Adipose tissue (tissue), 3 donors: Measurements from ENCODE around the gene KRT3. TPM values are rescaled to one million over a fixed set of nuclear protein-coding genes. Genes with fewer than 3 reads are reported as not detected.
"Not testable (repeated sequence)": the region's sequence is repeated elsewhere in the genome, so short reads cannot be mapped to it uniquely, and the experiment has no call there.

Experiments
- H3K27ac ChIP-seq: one replicate; pipeline ENCODE4 v1.5.1; 2013; ENCODE audit warnings: low read depth, low read length
- WGBS, 3 donors: extraction: QIAGEN DNeasy Blood & Tissue Kit; methylation state at CpG; one replicate each; pipeline ENCODE4 v1.1.7; 2013; 5-methylcytosine and 5-hydroxymethylcytosine counted together
- polyA plus RNA-seq, 3 donors: library from polyadenylated mRNA; stranded (reverse); fragments of 200-250 nt; gene quantifications; one replicate each; pipeline ENCODE4 v1.2.3, GENCODE V29; 2013
- donor health status: healthy with polysubstance abuse.
- donor health status: Bipolar disorder and iron deficiency.
- donor health status: healthy.

Gene KRT3
- polyA plus RNA-seq, 3 donors: not detected

DNA sequence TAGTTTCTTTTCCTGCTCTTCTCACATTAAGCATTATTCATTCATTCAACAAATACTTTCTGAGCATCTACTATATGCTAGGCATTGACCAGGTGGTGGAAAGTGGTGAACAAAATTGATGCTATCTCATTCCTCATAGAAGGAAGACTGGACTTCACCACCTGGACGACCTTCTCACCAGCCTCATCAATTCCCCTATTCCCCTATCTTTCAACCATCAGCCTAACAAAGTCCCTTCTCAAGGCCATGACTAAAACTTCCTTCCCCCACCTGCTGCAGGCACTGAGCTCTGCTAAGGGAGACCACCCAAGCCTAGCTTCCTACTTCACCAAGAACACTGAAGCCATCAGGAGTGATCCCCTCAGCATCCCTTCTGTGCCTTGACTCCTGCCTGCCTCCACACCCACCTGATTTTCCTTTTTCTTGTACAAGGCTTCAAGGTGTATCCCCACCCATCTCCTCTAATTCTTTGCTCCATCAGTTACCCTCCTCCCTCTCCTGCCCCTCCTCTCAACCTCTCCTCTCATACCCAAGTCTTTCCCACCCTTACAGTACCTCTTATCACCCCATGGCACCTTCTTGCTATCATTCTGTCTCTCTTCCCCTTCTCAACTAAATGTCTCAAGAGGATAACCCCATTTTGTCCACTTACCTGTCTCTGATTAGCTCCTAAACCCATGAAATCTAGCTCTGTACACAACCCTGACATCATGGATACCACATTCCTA lies 38.3 kb downstream of the KRT3 start:
- no peak overlapping the region for H3K27ac ChIP-seq
- WGBS, 3 donors: 16 to 43% (median 33%) methylated on average over 1 of the region's 1 CpG

DNA sequence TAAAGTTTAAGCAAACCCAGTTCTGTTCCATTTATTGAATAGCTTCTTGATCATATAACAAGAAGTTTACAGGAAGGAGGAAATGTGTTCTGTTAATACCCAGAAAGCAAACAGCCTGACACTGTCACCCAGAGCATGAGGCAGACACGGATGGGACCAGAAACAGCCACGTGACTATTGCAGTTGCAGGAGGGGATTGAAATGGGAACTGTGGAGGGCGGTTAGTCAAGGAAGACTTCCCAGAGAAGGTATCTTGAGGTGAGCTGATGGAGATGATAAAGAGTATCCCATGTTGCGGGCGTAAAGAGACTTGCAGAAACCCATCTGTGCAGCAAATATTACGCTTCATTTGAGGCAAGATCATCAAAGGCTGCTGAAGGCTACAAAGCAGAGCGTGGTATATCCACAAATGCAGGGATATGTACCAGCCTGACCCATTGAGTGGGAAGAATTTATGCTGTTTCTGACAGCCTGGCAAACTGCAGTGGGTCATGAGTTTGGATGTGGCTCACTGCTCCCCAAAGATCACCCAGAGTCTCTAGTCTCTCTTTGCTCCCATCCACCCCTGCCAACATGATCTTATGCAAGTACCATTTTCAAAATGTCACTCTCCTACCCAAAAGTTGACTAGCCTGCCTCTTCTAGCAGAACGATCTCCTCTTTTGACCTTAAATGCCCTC lies 39.5 kb downstream of the KRT3 start:
- no peak overlapping the region for H3K27ac ChIP-seq
- WGBS, 3 donors: 76 to 82% (median 77%) methylated on average over 8 of the region's 8 CpGs

DNA sequence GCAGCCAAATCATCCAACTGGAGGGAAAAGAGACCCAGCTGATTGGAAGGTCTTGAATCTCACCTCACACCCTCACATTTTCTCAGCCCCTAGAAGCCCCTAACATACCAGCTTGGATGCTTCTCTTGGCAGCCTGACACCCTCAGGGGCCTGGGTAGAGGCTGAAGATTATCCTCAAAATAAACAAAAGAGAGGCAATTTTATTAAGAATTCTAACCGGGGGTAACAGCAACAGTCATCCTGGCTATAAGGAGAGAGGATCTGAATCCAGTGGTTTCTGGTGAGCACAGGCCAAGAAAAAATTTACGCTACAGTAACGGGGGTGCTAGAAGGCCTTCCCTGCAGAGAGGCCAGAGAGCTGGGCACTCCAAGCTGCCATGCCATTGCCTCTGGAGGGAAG lies 40.4 kb downstream of the KRT3 start:
- WGBS, 3 donors: 75 to 83% (median 82%) methylated on average over 3 of the region's 3 CpGs

DNA sequence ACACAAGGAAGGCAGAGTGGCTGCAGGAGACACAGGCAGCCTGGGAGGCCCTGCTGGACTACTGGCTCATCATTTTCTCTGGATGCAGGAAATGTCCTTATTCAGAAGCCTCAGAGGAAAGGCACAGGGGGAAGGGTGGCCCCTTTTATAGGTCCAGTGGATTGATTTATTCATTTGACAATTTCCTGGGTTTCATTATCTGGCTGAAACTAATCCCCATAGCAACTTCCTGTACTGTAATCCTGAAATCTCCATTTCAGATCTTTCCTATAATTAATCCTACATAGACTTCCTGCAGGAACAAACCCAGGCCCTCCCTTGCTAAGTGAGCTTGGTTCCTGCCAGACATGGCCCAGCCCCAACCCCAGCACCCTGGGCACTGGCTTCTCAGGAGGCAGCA lies 41.8 kb downstream of the KRT3 start:
- H3K27ac ChIP-seq: no peak overlapping the region

More for the DNA sequence above, 40.4 kb downstream of the KRT3 start:
- H3K27ac ChIP-seq: no peak overlapping the region

DNA sequence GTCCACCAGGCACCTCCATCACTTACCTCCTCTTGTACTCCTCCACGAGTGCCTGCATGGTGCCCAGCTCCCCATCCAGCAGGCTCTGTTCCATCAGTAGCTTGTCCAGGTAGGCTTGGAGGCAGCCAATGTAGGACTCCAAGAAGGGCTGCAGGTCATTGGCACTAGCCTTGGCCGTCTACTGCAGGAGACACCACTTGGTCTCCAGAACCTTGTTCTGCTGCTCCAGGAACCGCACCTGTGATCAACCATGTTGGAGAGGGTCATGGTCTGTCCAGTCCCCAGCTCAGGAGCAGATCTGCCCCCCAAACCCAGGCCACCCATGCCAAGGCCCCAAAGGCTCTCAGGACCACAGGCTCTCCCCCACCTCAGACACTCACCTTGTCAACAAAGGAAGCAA lies 42.6 kb downstream of the KRT3 start:
- 68 to 89% (median 79%) methylated on average over 3 of the region's 3 CpGs for WGBS, 3 donors
- H3K27ac ChIP-seq: no peak overlapping the region

DNA sequence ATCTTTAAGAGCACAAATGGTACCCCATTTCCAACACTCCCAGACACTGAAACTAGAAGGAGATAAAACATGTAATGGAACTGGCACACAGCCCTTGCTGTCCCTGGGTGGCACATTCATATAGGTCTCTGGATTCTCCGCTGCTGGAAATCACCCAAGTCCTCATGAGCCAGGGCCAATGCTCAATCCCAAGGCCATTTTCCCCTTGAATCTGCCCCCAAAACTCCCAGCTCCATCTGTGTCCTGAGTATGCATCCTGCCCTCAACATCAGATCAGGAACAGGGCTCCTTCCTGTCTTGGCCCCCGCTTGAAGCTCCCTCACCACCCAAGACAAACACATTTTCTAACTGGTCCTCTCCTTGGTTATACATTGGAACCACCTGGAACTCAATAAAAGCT lies 43.4 kb downstream of the KRT3 start:
- WGBS, 3 donors: 66 to 84% (median 79%) methylated on average over 2 of the region's 2 CpGs
- H3K27ac ChIP-seq: no peak overlapping the region

DNA sequence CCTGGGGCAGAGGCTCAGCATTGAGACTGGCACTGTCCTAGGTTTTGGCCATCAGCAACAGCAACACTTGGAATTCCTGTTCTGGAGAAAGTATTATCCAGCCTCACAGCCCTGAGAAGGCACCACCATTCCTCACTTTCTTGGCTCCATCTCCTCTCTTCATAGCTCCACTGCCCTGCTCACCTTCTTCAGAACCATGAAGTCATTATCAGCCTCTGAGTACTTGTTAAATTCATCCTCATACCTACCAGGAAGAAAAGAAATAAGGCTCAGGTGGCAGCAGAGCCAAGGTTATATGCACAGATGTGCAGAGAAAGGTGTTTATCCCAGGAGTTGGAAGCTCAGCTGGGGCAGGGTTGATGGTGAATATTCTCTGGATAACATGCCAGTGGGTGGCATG lies 44.1 kb downstream of the KRT3 start:
- no peak overlapping the region for H3K27ac ChIP-seq

DNA sequence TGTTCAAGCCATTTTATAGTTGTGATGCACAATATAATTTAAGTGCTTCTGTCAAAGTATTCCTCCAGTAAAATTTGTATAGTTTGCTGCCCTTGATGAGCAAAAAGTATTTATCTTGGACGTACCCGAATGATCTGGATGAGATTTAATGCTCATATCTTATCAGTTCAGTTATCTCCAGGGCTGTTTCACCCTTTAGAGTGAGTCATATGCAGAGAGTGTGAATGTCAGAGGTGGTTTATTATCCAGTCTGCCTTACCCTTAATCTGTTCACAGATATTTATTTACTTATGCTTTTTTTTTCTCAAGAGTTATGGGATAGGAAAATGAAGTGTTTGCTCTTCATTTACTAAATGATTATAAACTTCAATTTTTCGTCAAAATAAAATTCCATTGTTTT lies 45.4 kb downstream of the KRT3 start:
- WGBS, 3 donors: 39 to 64% (median 58%) methylated on average over 3 of the region's 3 CpGs
- not testable (repeated sequence) for H3K27ac ChIP-seq

DNA sequence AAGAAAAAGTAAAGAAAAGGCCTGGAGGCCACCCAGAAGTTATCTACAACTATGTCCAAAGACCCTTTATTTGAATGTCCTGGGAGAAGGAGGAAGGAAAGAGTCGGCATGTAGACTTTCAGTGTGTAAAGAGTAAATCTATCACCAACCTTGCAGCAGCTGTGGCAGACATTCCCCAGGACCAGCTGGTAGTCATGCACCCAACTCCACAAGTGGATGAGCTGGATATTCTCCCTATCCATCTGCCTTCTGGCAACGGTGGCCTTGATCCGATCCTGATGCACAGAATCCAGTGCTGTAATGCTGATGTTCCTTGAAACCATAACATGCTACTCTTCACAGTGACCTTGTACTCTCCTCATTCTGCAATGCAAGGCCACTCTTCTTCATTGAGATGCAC lies 46.1 kb downstream of the KRT3 start:
- no peak overlapping the region for H3K27ac ChIP-seq
- WGBS, 3 donors: 73 to 85% (median 83%) methylated on average over 3 of the region's 3 CpGs

DNA sequence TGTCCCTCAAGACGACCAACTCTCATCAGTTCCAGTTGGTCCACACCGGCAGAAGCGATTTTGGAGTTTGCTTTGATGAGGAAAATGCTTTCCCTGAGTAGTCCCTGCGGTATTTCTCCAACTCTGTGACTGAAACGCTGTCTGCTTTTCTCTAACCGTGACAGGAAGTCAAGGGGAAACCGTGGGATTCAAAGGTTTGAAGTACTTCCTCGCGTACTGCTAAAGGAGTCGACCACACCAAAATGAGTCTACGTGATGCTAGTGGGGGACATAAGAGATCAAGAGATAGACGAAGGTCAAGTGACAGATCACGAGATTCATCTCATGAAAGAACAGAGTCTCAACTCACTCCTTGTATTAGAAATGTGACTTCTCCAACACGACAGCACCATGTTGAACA lies 47.3 kb downstream of the KRT3 start:
- H3K27ac ChIP-seq: no peak overlapping the region
- WGBS, 3 donors: 47 to 68% (median 48%) methylated on average over 14 of the region's 14 CpGs

DNA sequence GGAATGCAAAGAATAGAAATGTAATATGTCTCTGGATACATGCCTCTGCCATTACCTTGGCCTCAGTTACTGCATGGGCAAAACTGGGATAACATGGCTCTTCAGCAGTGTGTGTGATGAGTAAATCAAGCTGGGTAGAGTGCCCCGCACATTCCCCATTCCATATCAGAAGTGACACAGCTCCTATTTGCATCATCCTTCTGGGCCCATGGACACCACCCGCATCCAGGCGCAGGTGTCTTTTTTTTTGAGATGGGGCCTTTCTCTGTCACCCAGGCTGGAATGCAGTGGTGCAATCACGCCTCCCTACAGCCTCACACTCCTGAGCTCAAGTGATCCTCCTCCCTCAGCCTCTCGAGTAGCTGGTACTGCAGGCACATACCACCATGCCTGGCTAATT lies 50.4 kb downstream of the KRT3 start:
- no peak overlapping the region for H3K27ac ChIP-seq
- WGBS, 3 donors: 69 to 81% (median 78%) methylated on average over 5 of the region's 5 CpGs

DNA sequence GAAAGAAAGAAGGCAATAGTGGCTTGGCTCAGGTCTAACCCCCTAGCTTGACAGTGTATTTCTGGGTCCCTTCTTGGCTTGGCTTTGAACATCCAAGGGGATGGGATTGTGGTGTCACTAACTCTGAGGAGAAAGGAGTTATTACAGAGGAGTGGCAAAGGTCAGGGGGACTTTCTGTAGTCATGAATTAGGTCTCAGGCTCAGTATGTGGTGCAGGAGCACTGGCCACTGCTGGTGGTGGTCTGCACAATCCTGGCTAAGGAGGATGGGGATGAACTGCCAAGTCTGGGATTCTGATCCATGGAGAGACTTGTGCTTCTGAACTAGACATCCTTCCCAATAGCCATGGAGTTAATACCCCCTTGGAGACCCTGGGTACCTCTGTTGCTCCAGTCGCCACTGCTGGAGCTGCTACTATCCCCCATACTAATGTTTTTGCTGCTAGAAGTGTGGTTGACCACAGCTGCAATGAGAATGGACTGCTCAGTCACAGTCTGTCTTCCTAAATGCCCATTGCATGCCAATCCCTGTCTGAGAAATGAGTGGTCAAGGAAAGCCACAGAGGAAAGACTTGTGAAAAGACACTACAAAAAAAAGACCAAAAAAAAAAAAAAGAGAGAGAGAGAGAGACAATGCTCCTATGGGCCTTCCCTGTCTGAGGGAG lies 51.3 kb downstream of the KRT3 start:
- WGBS, 3 donors: 65 to 80% (median 68%) methylated on average over 1 of the region's 1 CpG
- H3K27ac ChIP-seq: no peak overlapping the region

DNA sequence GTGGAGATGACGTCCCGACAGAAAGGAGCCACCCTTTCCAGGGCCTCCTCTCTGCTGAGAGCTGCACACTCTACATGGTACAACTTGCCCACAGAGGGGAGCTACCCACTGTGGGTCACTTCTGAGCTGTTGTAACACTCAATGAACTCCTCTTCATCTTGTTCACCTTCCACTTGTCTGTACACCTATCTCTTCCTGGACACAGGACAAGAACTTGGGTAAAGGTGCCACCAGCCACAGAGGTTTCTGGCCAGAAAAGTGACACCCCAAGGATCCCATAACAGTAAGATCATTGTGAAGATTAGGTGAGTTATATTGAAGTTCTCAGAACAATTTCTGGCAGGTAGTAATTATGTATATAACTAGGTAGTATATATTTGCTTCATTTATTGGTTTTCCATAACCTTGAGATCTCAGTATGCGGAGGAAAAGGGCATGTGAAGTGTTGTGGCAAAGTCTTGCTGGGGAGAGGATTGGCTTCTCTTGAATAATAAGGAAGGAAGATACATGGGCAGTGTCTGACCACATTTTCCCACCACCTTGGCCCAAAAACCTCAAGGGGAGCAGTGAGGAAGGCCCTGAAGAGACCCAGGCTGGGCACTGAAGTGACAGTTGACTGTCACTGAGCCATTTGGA lies 53.0 kb downstream of the KRT3 start:
- 63 to 73% (median 70%) methylated on average over 3 of the region's 3 CpGs for WGBS, 3 donors
- H3K27ac ChIP-seq: no peak overlapping the region

DNA sequence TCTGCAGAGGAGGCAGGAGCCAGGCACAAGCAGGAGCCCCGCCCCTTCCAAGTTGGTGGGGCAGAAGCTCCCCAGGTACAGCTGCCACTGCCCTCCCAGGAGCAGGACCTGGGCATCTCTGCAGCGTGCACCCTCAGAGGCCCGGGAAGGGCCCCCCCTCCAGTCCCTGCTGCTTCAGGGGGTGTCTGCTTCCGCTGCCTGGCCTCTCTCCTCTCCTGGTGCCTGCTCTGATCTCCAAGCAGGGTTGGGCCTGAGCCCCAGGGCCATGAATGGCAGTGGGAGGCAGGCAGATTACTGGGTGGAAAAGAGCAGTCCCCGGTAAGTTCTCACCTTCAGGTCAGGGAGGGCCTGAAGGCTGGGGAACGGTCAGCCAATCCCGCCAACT lies 53.7 kb downstream of the KRT3 start:
- WGBS, 3 donors: 62 to 77% (median 71%) methylated on average over 7 of the region's 7 CpGs

DNA sequence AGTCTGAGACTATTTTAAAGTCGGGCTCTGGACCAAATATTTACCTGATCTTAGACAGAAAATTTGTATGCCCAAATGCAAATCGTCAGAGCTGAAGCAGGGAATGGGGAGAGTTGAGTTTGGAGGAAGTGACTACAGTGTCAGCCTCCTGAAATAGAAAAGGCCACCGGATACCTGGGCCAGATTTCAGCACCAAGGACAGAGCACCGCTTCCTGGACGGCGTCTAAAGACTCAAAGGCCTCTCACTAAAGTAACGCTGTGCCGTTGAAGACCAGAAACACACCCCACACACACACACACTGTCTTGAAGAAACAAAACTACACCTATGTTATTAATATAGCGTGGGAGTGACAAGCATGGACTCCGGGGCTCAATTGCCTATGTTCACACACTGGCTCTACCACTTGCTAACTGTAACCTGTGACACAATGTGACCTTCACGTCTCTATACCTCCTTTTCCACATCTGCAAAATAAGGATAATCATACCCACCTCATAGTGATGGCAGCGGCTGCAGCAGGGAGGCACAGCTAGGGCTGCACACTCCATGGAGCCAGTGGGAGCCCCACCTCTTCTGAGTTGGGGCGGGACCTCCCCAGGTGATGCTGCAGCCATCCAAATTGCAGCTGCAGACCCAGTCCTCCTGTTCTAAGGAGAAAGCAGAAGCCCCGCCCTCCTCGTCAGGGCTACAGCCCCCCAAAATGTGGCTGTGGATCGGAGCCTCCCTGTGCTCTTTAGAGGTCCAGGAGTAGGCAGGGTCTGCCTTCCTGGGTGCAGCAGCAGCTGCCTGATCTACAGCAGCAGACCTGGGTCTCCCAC lies 54.3 kb downstream of the KRT3 start:
- no peak overlapping the region for H3K27ac ChIP-seq
- WGBS, 3 donors: 16 to 19% (median 17%) methylated on average over 16 of the region's 16 CpGs

More for the DNA sequence above, 53.7 kb downstream of the KRT3 start:
- H3K27ac ChIP-seq: no peak overlapping the region

DNA sequence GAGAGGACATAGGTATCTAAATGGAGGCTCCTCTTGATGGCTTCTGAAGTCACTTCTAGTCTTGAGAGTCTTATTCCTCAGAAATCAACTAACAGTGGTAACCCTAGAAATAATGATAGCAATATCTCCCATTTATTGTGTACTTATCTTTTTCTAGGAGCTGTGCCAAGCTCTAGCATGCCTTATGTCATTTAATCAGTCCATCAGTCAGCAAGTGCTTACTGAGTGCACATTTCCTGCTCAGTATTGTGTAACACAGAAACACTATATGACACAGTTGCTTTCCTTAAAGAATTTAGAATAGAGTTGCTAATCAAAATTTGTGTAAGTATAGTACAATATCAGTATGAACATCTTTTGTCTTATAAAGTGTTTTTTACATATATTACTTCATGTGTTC lies 55.3 kb downstream of the KRT3 start:
- H3K27ac ChIP-seq: no peak overlapping the region

DNA sequence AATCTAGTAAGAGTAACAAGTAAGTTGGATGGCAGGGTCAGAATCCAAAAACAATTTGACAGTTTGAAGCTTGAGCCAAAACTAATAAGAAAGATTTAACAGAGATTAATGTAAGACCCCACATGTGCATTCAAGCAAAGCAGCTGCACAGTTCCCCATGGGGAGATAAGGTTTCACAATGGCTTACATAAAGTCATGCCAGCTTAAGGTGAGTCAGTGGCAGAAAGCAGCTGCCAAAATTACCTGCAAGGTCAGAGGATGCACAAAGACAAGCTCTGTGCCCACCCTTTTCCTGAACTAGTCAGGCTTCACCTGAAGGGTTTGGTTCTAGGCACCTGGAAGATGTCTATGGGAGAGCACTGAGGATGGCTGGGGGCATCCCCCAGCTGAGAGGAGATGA lies 56.0 kb downstream of the KRT3 start:
- H3K27ac ChIP-seq: no peak overlapping the region
